ENCODE data around the gene COMMD2. TPM values are rescaled to one million over a fixed set of nuclear protein-coding genes. Genes with fewer than 3 reads are reported as not detected.

The COMMD2 gene
- polyA plus RNA-seq, 1 of the 3 experiments (the other 2 are of a cell fraction), result 20.9 TPM

DNA sequence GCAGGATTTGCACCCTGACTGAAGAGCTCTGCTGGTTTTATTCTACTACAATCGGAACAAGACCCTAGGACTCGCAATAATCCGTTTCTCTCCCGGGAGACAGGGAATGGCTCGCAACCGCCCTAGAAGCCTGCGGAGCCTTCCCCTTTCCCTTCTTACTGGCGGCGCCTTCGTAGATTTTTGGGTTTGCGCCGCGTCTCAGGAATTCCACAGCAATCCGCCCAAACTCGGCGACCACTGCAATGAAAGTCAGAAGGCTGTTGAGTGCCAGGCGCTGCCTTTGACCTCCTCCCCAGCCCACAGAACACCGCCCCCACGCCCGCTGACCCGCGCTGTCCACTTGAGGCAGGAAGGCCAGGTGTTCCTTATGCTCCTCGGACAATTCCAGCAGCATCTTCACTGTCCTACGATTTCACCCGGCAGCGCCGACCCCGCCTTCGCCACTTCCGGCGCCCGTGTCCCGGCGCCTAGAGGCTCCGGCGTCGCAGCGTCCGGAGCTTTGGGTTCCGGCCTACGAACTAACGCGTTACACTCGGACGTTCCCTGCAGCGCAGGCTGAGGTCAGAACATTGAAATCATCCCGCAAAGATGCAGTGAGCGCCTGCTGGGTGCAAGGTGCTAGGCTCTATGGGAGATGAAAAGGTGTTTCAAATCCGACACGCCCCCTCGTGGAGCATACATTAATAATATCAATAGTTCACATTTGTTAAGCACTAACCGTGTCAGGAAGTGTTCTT lies at the start of gene COMMD2 (continued):
- TF ChIP-seq, protein P1, sequence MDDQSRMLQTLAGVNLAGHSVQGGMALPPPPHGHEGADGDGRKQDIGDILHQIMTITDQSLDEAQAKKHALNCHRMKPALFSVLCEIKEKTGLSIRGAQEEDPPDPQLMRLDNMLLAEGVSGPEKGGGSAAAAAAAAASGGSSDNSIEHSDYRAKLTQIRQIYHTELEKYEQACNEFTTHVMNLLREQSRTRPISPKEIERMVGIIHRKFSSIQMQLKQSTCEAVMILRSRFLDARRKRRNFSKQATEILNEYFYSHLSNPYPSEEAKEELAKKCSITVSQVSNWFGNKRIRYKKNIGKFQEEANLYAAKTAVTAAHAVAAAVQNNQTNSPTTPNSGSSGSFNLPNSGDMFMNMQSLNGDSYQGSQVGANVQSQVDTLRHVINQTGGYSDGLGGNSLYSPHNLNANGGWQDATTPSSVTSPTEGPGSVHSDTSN (IDR thresholded peaks at IDR 0.05), result 0 out of 2 replicates have a peak, but pooled peaks have one; percentile 40
- TF ChIP-seq TCF12 (IDR thresholded peaks at IDR 0.05) (peak; percentile 47; the same call in 1 of the 2 replicates), SIN3A (IDR thresholded peaks at IDR 0.05; ENCODE audit: borderline replicate concordance, low read depth, low read length) (peak; percentile 94; the same call in 1 of the 2 replicates), RCOR1 (IDR thresholded peaks at IDR 0.05; ENCODE audit: low read length) (peak; percentile 78)
- TF ChIP-seq, protein P2, sequence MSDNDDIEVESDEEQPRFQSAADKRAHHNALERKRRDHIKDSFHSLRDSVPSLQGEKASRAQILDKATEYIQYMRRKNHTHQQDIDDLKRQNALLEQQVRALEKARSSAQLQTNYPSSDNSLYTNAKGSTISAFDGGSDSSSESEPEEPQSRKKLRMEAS (IDR thresholded peaks at IDR 0.05; ENCODE audit: low read depth), result no peak; the same call in 1 of the 2 replicates
- TF ChIP-seq, protein P3, sequence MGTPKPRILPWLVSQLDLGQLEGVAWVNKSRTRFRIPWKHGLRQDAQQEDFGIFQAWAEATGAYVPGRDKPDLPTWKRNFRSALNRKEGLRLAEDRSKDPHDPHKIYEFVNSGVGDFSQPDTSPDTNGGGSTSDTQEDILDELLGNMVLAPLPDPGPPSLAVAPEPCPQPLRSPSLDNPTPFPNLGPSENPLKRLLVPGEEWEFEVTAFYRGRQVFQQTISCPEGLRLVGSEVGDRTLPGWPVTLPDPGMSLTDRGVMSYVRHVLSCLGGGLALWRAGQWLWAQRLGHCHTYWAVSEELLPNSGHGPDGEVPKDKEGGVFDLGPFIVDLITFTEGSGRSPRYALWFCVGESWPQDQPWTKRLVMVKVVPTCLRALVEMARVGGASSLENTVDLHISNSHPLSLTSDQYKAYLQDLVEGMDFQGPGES (IDR thresholded peaks at IDR 0.05; ENCODE audit: low read depth, low read length), result no peak; the same call in 1 of the 2 replicates
- TF ChIP-seq, protein P4, sequence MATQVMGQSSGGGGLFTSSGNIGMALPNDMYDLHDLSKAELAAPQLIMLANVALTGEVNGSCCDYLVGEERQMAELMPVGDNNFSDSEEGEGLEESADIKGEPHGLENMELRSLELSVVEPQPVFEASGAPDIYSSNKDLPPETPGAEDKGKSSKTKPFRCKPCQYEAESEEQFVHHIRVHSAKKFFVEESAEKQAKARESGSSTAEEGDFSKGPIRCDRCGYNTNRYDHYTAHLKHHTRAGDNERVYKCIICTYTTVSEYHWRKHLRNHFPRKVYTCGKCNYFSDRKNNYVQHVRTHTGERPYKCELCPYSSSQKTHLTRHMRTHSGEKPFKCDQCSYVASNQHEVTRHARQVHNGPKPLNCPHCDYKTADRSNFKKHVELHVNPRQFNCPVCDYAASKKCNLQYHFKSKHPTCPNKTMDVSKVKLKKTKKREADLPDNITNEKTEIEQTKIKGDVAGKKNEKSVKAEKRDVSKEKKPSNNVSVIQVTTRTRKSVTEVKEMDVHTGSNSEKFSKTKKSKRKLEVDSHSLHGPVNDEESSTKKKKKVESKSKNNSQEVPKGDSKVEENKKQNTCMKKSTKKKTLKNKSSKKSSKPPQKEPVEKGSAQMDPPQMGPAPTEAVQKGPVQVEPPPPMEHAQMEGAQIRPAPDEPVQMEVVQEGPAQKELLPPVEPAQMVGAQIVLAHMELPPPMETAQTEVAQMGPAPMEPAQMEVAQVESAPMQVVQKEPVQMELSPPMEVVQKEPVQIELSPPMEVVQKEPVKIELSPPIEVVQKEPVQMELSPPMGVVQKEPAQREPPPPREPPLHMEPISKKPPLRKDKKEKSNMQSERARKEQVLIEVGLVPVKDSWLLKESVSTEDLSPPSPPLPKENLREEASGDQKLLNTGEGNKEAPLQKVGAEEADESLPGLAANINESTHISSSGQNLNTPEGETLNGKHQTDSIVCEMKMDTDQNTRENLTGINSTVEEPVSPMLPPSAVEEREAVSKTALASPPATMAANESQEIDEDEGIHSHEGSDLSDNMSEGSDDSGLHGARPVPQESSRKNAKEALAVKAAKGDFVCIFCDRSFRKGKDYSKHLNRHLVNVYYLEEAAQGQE (IDR thresholded peaks at IDR 0.05; ENCODE audit: low read depth, low read length), result peak; percentile 79

DNA sequence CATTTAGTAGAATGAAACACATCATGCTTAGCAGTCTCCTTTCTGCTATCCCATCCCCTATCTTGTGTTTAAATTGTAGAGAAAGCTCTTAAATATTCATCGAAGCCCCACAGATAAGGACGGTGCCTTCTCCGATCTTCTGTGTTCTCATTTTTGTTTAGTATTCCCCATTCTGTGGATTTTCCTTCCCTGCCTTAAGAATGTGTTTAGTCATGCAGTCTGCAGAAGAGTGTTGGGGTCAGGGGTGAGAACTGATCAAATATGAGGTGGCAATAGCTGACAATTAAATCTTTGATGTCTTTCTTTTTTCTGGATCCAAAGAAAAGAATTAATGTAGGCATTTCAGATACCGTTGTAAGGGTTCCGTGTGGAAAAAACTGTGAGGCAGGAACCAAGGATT lies 49.4 kb upstream of the COMMD2 start:
- no peak overlapping the region for H3K27ac ChIP-seq (ENCODE audit: low read depth in 2 of 2, low read length in 1 of 2)
- no peak overlapping the region for H3K4me2 ChIP-seq
- H3K4me1 ChIP-seq (ENCODE audit: control insufficient read depth in 1 of 2, insufficient read depth in 2 of 2, low read depth in 1 of 2, low read length in 1 of 2), result peaks cover 0 to 5% of the 10 kb centered on the region in 2 experiments; a peak in 1 of 4 replicates
- no peak for DNase-seq
- no peaks in the 10 kb centered on the region for H3K9me3 ChIP-seq
- no peak overlapping the region for H3K9ac ChIP-seq
- H3K79me2 ChIP-seq (ENCODE audit: insufficient read depth), result no peaks in the 10 kb centered on the region
- TF ChIP-seq POLR2AphosphoS5 (IDR thresholded peaks at IDR 0.05; ENCODE audit: low read depth, low read length) (no peak), RAD21 (IDR thresholded peaks at IDR 0.05; ENCODE audit: low read length) (no peak), GABPA (IDR thresholded peaks at IDR 0.05; ENCODE audit: low read depth) (no peak), YY1 (IDR thresholded peaks at IDR 0.05; ENCODE audit: low read depth) (no peak), TEAD4 (IDR thresholded peaks at IDR 0.05; ENCODE audit: borderline replicate concordance, insufficient read depth) (no peak), TCF12 (IDR thresholded peaks at IDR 0.05) (no peak), MXI1 (IDR thresholded peaks at IDR 0.05; ENCODE audit: low read depth, low read length) (no peak), ELF1 (IDR thresholded peaks at IDR 0.05) (no peak)
- TF ChIP-seq, protein P1 (IDR thresholded peaks at IDR 0.05), result no peak
- no peaks in the 10 kb centered on the region for H3K36me3 ChIP-seq (replicated peaks in 1 of 2; ENCODE audit: control insufficient read depth in 1 of 2, insufficient read depth in 2 of 2, low read length in 1 of 2)
- peaks cover 7% of the 10 kb centered on the region for H3F3A ChIP-seq (replicated peaks; ENCODE audit: insufficient read depth)
- no peaks in the 10 kb centered on the region for H3K9me2 ChIP-seq
- ChIA-PET CTCF (no interaction called here), POLR2A (no interaction called here)
- H3K27me3 ChIP-seq (ENCODE audit: insufficient read depth), result no peaks in the 10 kb centered on the region
- H3K4me3 ChIP-seq (ENCODE audit: low read depth in 2 of 2, low read length in 1 of 2), result no peak overlapping the region
- 64% methylated on average over 5 of the region's 5 CpGs for WGBS (ENCODE audit: low lambda C conversion rate)
- H4K20me1 ChIP-seq (ENCODE audit: insufficient read depth), result no peaks in the 10 kb centered on the region
- H2AFZ ChIP-seq (ENCODE audit: low read depth), result peak overlapping the region; percentile 67; the same call in 1 of the 2 replicates

All from SK-N-SH (cell line).